HG02759 (cell line): ENCODE data around the gene PLCH2.
"Not testable (repeated sequence)": the region's sequence is repeated elsewhere in the genome, so short reads cannot be mapped to it uniquely, and the experiment has no call there.

Experiments
- ATAC-seq: cut with Tn5 transposase; IDR thresholded peaks from one replicate; pipeline ENCODE4 v1.9.1; 2021; ENCODE audit warnings: mild to moderate bottlenecking, moderate library complexity; ENCODE audit not compliant: unreplicated experiment

Gene PLCH2

DNA sequence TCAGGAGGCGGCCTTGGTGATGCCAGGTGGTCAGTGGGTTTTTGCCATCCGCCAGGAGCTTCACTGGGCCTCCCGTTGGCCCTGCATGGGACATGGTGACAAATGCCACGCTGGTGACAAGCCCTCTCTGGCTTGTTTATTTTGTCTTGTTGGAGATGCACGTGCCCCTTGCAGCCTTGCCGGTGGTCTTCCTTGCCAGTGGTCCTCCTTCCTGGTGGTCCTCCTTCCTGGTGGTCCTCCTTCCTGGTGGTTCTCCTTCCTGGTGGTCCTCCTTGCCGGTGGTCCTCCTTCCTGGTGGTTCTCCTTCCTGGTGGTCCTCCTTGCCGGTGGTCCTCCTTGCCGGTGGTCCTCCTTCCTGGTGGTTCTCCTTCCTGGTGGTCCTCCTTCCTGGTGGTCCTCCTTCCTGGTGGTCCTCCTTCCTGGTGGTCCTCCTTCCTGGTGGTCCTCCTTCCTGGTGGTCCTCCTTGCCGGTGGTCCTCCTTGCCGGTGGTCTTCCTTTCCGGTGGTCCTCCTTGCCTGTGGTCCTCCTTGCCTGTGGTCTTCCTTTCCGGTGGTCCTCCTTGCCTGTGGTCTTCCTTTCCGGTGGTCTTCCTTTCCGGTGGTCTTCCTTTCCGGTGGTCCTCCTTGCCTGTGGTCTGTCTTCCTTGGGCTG is 16.9 kb upstream of the PLCH2 start:
- ATAC-seq, result not testable (repeated sequence)

DNA sequence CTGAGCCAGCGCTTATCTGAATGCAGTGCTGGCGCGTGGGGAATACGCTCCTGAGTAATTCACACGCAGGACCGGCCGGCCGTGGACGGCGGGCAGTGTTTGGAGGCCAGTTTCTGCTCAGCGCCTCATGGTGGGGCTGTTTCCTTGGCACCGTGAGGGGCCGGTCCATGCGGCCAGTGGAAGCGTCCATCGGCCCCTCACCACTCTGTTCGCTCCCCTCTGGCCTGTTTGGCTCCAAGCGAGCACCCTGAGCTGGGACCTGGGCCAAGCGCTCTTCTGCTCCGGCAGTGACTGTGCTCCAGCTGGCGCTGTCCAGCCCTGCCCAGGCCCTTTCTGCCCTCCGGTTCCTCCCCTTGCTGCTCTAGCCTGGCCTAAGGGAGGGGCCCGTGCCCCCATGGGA is 16.3 kb upstream of the PLCH2 start:
- no peak for ATAC-seq

DNA sequence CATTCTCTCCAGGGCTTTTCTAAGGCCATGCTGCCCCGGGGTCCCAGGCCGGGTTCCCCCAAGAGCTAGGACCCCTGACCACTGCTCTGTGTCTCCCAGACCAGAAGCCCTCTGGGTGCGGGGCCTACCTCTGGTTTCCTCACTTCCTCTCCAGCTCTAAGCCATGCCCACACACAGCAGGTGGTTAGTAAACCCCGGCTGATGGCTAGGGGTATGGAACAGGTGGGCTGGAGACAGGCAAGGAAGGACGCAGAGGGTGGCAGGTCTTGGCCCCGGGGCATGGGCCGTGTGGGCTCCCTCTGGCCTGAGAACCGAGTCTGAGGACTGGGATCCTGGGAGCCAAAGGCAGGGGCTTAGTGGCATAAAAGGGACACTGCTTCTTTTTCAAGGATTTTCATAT is 15.9 kb upstream of the PLCH2 start:
- ATAC-seq, result no peak

DNA sequence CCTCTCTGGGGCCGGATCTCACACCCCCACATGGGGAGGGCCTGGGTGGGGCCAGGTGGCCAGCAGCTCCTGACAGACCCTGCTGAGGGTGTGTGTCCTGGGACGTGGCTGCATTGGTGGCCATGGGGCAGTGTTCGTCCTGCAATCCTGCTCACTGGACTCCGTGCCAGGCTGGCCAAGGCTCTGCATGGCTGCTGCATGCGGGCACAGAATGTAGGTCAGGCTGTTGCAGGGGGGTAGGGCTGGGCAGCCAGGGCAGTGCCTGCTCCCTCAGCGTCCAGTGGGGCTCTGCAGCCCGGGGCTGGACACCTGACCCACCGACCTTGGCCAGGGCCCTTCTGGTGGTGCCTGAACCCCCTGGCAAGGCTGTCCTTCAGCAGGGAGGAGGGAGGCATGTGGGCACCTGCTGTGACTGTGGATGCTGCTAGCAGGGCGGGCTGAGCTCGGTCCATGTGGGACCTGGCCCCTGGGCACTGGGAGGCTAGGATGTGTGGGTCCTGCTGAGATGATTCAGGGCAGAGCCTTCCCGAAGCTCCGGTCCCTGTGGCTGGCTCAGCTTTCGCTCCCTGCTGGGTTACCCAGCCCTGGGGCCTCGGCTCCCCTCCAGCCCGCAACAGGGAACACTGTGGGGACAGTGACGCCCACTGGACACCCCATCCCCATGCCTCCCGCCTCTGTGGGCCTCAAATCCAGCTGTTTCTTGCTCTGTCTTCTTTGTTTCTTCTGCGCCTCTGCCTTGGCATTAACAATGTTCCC is 14.9 kb upstream of the PLCH2 start:
- no peak for ATAC-seq

DNA sequence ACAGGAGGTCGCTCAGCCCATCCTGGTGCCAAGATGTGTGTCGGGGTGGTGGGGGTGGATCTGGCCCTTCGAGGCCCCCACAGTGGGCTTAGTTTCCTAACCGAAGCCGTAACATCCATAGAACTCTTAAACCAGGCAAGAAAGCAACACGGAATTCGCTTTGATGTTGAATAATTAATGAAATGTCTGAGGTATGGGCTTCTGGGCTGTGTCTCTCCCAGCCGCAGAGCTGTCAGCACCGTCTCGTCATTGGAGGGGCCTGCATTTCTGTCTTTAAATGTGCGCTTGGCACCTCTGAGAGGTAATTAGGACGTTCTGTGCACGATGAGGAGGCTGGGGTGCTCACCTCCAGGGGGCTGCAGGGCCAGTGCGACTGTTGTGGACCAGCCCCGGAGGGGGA is 13.3 kb upstream of the PLCH2 start:
- ATAC-seq, result no peak

DNA sequence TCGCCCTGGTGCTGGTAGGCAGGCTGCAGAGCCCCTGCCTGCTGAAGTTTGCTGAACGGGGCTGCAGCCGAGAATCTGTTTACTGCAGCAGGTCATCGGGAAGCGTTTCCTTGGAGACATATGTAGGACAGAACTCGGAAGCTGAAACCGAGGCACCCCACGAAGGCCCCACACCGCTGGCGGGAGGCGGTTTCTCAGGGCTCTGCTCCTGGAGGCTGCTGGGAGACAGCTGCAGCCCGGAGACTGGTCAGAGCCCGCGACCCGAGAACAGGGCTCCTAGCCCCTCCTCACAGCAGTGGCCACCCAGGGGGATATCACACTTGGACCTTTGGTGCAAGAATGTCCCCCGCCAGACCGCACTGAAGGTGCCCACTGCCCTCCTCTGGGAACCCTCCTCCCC is 12.7 kb upstream of the PLCH2 start:
- no peak for ATAC-seq

DNA sequence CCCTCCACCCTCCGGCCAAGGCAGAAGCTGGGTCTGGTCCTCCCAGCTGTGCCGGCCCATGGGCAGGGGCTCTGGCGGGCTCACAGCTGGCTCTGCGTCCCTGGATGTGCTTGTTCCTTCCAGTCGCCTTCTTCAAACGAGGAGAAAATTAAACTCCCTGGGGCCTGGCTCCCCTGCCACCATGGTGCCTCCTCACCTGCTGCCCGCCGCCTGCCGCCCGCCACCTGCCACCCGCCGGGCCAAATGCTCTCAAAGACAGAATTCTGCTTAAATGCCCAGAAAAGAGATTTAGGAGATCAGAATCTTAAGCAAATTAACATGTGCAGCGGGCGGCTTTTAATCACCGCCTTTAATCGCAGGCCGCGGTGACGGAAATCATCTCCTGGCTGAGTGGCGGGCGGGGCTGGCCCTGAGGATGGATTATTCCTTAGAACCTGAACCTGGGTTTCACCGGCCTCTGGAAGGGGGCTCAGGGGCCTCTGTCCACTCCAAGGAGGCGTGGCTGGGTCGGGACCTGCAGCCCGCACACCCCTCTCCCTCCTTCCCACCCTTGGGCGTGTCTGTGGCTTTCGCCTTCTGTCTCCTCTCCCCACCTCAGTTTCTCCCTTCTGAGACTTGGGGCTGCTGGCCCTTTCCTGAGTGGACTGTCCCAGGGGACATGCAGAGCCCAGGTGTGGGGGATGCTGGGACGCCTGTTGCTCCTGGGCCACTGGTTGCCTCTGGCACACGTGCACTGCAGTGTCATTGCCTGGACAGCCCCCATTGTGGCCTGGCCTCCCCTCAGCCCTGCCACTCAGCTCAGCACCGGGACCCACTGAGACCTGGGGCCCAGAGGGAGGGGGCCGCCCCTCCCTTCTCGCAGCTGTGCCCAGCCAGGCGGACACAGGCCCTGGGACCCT is 10.5 kb upstream of the PLCH2 start:
- ATAC-seq, result no peak

DNA sequence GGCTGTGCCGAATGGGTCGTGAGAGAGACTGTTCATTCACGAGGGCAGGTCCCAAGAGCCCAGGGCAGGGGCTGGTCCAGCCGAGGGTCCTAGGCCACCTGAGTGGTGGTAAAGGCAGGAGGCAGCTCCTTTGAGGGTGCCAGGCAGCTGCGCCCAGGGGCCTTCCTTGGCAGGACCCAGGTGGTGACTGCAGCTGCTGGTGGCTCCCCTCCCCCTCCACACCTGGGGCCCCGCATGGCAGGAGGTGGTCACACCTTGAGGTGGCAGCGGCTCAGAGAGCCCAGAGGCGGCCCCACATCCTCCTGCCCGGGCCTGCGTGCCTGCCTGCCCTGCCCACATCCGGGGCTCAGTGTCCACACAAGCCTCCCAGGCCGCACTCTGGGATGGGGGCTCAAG is 9.8 kb upstream of the PLCH2 start:
- no peak for ATAC-seq

DNA sequence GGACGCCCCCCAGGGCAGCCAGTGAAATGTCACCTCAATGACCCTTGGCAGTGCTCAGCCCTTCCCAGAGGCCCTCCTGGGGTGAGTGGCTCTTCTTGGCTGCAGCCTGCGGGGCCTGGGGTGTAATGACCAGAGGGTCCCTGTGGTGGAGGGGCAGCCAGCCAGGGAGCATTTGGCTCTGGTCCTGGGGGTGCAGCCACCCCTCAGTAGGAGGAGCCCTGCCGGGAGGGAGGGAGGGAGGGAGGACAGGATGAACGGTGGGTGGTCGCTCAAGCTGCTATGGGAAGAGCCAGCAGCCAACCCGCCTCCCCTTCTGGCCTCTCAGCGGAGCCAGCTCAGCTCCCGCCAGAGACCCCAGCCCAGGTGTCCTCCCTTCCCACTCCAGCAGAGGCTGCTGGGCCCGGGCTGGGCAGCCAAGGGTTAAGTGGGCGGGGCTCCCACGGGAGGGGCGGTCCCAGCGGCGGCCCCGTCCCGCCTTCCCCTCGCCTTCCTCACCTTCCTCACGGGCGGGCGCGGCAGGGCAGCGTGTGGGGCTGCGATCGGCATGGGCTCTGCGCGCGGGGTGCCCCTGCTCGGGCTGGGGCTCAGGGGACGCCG is 9.0 kb upstream of the PLCH2 start:
- ATAC-seq, result no peak

DNA sequence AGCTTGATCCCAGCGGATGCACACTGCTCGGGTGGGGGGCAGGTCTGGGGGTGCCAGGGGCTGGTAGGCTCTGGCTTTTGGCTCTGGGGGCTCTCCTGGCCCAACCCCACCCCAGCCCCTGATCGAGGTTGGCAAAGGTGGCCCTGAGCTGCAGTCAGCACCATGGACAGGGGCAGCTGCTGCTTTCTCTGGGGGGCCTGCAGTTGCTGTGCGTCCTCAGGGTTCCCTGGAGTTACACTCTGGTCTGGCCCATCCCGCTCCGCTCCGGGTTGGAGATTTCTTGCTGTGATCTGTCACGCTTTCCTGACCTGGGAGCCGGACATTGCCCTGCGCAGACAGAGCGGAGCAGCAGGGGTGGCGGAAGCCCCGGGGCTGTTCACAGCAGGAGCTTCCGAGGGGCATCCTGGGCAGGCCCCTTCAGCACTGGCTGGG is 8.0 kb upstream of the PLCH2 start:
- no peak for ATAC-seq

DNA sequence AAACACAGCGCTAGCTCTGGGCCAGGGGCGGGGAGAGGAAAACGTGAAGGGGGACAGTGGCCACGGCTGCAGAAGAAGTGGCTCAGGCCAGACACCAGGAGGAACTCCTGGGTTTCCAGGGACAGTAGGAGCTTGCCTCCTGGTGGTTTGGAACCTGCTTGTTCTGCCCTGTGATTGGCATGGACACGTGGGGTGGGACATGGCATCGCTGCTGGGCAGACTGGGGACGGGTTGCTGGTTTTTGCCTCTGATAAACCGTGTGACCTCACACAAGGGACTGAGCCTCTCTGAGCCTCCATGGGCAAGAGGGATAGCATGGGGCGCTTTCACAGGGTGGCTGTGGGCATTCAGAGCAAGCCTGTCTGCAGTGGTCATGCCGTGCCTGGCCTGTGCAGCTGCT is 7.5 kb upstream of the PLCH2 start:
- ATAC-seq, result no peak

DNA sequence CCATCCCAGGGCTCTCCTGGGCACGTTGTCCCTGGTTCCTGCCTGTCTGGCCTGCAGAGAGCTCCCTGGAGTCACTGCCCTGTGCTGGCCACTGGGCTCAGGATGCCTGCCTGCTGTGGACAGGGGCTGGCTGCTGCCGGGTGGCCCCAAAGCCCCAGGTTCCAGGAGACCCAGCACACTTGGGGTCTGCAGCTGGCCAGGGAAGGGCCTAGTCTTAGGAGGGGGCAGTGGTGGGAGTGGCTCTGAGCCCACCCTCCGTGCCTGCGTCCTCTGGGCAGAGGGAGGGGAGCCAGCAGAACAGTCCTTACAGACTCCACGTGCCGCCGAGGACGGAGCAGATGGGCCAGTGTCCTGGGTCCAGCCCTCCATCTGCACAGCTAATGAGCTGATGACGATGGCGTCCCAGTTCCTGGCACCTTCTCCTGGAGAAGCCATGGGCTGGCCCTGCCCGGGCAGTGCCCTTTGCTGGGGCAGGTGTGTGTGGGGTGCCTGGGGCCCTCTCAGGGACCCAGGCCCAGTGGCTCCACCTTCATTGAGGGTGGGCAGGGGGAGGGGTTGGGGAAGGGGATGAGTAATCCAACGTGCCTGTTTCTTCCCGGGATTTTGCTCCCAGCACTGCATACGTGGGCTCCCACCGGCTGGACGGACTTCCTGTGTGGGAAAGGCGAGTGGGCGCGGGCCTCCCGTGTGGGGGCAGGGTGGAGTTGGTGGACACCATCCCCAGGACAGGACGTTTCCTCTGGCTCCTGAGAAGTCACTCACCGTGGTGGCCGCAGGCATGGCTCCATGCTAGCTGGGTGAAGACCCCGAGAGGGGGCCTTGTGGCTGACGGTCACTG is 6.8 kb upstream of the PLCH2 start:
- ATAC-seq, result no peak

DNA sequence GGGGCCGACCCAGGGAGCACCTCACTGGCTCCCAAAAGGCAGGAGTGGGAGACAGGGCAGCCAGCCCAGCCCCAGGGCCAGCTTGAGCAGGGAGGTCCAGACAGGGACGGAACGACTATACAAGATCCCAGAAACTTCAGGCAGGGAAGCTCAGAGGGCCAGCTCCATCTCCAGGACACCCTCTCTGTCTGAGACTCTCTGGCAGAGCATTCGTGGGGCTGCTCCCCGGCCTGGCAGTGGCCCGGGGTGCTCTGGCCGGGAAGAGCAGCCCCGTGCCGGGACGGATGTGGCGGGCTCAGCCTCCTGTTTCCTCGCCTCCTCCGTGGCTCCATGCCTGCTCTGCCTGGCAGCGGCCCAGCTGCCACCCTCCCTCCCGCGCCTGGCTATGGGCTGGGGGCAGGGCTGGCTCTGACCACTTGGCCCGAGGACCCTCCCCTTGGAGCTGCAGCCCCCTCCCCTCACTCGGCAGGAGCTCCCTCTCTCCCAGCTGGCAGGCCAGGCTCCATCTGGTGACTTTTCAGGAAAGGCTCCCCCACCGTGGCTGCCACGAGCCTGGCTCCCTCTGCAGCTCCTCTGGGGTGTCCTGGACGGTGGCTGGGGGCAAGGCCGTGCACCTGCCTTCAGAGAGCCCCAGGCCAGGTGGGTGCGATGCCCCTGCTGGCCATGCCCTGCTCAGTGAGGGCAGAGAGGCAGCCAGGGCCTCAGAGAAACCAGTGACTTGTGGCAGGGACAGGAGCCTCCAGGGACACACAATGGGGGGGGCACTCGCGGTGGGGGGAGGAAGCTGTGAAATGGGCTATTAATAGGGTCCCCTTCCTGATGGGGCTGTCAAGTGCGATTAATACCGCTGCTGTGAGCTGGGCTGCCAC is 5.6 kb upstream of the PLCH2 start:
- ATAC-seq, result no peak

DNA sequence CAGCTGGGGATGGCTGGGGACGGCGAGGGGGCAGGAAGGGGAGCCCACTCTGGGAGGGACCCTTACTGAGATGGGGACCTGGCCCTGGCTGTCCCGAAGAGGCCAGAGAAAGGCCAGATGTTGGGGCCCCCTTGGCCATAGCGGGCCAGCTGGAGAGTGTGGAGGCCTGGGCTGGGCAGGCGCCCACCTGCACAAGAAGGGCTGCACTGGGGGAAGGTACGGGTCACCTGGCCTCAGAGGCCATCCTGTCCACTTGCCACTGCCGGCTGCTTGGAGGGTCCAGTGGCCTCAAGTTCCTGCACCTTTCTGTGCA is 5.0 kb upstream of the PLCH2 start:
- no peak for ATAC-seq

DNA sequence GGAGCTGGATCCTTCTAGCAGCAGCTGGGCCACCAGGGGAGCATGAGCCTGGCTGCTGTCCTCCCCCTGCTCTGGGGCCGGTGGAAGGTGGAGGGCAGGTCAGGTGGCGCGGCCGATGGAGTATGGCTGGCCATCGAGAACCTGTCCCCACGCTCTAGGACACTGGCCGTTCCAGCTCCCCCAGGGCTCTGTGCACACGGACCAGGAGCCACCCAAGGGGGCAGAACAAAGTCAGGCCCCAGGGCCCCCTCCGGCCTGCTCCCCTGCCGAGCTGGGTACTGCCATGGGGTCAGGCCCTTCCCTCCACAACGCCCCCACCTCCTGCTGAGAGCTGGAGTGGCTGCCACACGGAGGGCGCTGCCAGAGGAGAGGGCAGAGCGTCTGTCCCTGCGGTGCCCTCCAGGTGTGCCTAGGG is 4.5 kb upstream of the PLCH2 start:
- ATAC-seq, result no peak

DNA sequence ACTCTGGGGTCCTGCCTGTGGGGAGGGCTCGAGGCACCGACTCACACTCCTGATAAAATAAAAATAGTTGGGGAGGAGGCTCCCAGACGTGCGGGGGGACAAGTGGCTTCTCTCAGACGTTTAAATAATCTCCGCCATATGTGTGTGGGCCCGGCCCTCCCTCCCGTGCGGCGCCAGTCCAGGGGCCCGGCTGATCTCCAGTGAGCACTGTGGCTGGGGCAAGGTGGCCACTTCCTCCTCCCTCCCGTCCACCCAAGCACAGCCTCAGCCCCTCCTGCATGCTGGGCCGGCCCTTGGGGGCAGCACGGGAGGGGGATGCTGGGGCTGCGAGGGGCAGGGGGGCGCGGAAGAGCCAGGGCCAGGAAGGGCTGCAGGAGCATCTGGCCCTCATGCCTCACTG is 4.0 kb upstream of the PLCH2 start:
- ATAC-seq, result no peak

DNA sequence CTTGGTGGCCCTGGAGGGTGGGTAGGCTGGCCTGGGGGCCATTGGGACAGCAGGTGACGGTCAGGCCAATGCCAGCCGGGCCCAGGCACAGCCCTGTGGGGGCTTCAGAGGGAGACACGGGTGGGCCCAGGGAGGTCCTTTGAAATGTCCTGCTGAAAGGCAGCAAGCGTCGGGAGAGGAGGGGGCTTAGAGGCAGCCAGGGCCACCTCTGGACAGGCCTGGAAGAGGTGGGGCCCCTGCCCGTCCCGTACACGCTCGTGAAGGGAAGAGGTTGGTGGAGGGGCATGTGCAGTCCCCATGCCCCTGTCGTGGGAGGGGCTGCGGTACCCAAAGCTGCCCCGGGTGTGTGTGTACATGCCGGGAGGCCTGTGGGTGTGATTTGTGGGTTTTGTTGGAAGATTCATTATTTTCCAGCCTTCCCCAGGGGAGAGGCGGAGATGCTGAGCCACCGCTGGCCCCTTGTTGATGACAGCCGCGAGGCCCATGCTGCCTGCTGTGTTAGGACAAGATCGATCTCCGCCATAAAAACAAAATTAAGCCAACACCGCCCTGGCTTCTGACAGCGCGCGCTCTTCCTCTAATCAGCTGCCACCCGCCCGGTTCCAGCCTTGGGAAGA is 3.4 kb upstream of the PLCH2 start:
- no peak for ATAC-seq

DNA sequence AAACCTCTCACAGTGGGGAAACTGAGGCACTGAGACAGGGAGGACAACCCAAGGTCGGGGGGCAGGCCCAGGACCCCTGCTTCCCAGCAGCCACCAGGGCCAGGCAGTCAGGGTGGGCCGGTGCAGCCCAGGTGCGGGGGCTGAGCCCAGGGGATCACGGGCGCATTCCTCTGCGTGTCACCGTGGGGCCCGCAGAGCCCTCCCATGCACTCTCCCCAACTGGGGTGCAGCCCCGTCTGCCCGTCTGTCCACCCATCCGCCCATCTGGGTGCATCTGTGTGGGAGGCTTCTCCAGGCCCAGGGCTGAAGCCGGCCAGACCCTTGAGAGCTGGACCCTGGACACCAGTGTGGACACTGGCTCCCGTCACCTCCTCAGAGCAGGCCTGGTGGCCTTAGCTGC is 2.9 kb upstream of the PLCH2 start:
- ATAC-seq, result no peak

DNA sequence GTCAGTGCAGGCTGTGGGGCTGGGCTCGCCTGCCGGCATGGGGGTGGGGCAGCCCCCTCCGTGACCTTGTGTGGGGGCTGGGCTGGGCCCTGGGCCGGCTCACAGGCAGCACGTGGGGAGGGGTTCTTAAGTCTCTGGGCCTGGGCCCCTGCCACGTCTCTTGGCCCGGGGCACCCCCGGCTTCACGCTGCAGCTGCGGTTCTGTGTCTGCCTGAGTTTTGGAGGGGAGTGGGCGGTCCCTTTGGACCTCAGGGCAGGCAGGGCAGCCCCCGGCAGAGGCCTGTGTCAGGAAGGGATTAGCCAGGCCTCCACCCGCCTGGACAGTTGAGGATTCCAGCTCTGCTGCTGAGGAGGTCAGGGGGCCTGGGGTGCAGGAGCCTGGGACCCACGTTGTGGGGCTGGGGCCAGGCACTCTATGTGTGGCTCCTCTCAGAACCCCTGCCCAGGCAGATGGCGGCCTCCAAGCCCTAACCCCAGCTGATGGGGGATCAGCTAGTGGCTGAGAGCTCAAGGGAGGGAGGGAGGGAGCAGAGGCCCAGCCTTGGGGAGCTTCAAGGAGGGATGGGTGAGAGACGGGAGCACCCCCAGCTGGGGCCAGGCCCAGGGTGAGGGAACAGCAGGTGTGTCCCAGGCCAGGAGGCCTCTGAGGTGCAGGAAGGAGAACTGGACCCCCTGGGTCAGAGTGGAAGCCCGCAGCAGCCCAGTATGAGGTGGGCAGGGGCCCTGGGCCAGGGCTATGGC is 1.8 kb upstream of the PLCH2 start:
- ATAC-seq, result no peak
